Glutamatergic neuron (in vitro differentiated cells): Measurements from ENCODE around the gene EVX2. TPM values are rescaled to one million over a fixed set of nuclear protein-coding genes. Genes with fewer than 3 reads are reported as not detected.

Source experiments
- DNase-seq: peaks from one replicate; pipeline ENCODE4 v3.0.0; 2022
- H3K27ac Mint-ChIP-seq: one replicate; pipeline ENCODE4 v1.8.0; 2020; ENCODE audit warnings: mild to moderate bottlenecking, mixed read lengths, inconsistent platforms; ENCODE audit not compliant: unreplicated experiment
- H3K27me3 Mint-ChIP-seq: one replicate; pipeline ENCODE4 v1.8.0; 2020; ENCODE audit warnings: mild to moderate bottlenecking, moderate library complexity, mixed read lengths, inconsistent platforms; ENCODE audit not compliant: unreplicated experiment
- H3K36me3 Mint-ChIP-seq: one replicate; pipeline ENCODE4 v1.8.0; 2020; ENCODE audit warnings: mild to moderate bottlenecking, mixed read lengths, inconsistent platforms; ENCODE audit not compliant: unreplicated experiment
- H3K4me1 Mint-ChIP-seq: one replicate; pipeline ENCODE4 v1.8.0; 2020; ENCODE audit warnings: mild to moderate bottlenecking, low read depth, mixed read lengths, inconsistent platforms; ENCODE audit not compliant: unreplicated experiment
- H3K4me3 Mint-ChIP-seq: one replicate; pipeline ENCODE4 v1.8.0; 2020; ENCODE audit warnings: mild to moderate bottlenecking, mixed read lengths, inconsistent platforms; ENCODE audit not compliant: unreplicated experiment
- H3K9me3 Mint-ChIP-seq: one replicate; pipeline ENCODE4 v1.8.0; 2020; ENCODE audit warnings: mild to moderate bottlenecking, moderate library complexity, mixed read lengths, inconsistent platforms; ENCODE audit not compliant: unreplicated experiment
- CTCF ChIP-seq: fragments of 200-600 bp; sonication (generic); IDR thresholded peaks from one replicate; pipeline ENCODE4 v1.5.0; 2021; ENCODE audit not compliant: partially characterized antibody, unreplicated experiment
- total RNA-seq: library from RNA; stranded (reverse); fragmentation: NEBNext Ultra II Directional; extraction: Animal tissue kit (Norgen Biotek cat#: 25700); gene quantifications from one replicate; pipeline ENCODE4 v1.2.1, GENCODE V29; 2021; ENCODE audit not compliant: unreplicated experiment

EVX2 gene
- total RNA-seq, 1 donor from 2014 or later, result 0.76 TPM

- H3K4me1 Mint-ChIP-seq, result peaks cover 14% of the 10 kb centered on the region
- H3K27ac Mint-ChIP-seq, result peak overlapping the region; percentile 12
- H3K36me3 Mint-ChIP-seq, result peaks cover 4% of the 10 kb centered on the region
- no peak for TF ChIP-seq CTCF
- peaks cover 49% of the 10 kb centered on the region for H3K27me3 Mint-ChIP-seq
- H3K9me3 Mint-ChIP-seq, result peaks cover 18% of the 10 kb centered on the region
- H3K4me3 Mint-ChIP-seq, result peak overlapping the region; percentile 82
- DNase-seq, result no peak
Measured at GRCh38 chr2:176097820-176098365, 14.1 kb upstream of the EVX2 start.

- H3K4me3 Mint-ChIP-seq, result peak overlapping the region; percentile 82
- H3K9me3 Mint-ChIP-seq, result peaks cover 17% of the 10 kb centered on the region
- H3K4me1 Mint-ChIP-seq, result peaks cover 14% of the 10 kb centered on the region
- peaks cover 43% of the 10 kb centered on the region for H3K27me3 Mint-ChIP-seq
- H3K27ac Mint-ChIP-seq, result peak overlapping the region; percentile 22
- peak; percentile 53 for TF ChIP-seq CTCF
- peak; percentile 88 for DNase-seq
- H3K36me3 Mint-ChIP-seq, result peaks cover 4% of the 10 kb centered on the region
Measured at GRCh38 chr2:176096986-176097819, 13.4 kb upstream of the EVX2 start.

GRCh38 chr2:176096243-176096985, 12.7 kb upstream of the EVX2 start:
- H3K36me3 Mint-ChIP-seq, result peaks cover 4% of the 10 kb centered on the region
- no peak for DNase-seq
- H3K27ac Mint-ChIP-seq, result no peak overlapping the region
- H3K27me3 Mint-ChIP-seq, result peaks cover 46% of the 10 kb centered on the region
- H3K4me3 Mint-ChIP-seq, result peak overlapping the region; percentile 75
- H3K9me3 Mint-ChIP-seq, result peaks cover 24% of the 10 kb centered on the region
- peaks cover 14% of the 10 kb centered on the region for H3K4me1 Mint-ChIP-seq
- no peak for TF ChIP-seq CTCF

- Mint-ChIP-seq H3K9me3 (peaks cover 28% of the 10 kb centered on the region), H3K27me3 (peaks cover 52% of the 10 kb centered on the region), H3K4me3 (no peak overlapping the region), H3K4me1 (peaks cover 14% of the 10 kb centered on the region), H3K27ac (no peak overlapping the region), H3K36me3 (peaks cover 4% of the 10 kb centered on the region)
- TF ChIP-seq CTCF, result no peak
- DNase-seq, result no peak
Measured at GRCh38 chr2:176095421-176095820, 11.7 kb upstream of the EVX2 start.
